B cell (primary cell): ENCODE measurements around the gene ORMDL3. TPM values are rescaled to one million over a fixed set of nuclear protein-coding genes. Genes with fewer than 3 reads are reported as not detected.

Experiments
- ATAC-seq: fragments of 200-7000 bp; cut with Tn5 transposase; one replicate; pipeline ENCODE4 v1.10.0; 2021; ENCODE audit warnings: low read depth, mild to moderate bottlenecking, moderate number of reproducible peaks, moderate library complexity
- CTCF ChIA-PET: fragments of 350-600 bp; sonication (Branson Sonifier 250); formaldehyde crosslinking; loops from one replicate; lab custom pipeline; 2021; ENCODE audit warnings: antibody characterized with exemption, inconsistent platforms; lab: Charles Lee
- POLR2A ChIA-PET: fragments of 350-600 bp; sonication (Branson Sonifier 250); formaldehyde crosslinking; loops from one replicate; lab custom pipeline; 2021; ENCODE audit warnings: antibody characterized with exemption; lab: Charles Lee
- DNase-seq: peaks from one replicate; pipeline ENCODE4 v3.0.0; 2013
- H2AFZ ChIP-seq: 2 replicates; pipeline ENCODE4 v1.6.1; 2012; ENCODE audit warnings: mild to moderate bottlenecking, low read depth, low read length; ENCODE audit not compliant: insufficient read depth, poor library complexity, severe bottlenecking
- H3K27ac ChIP-seq, 2 donors: 1 replicate in 1 of 2; 2 replicates in 1 of 2; pipeline ENCODE4 v1.5.1; 2012 to 2013; ENCODE audit warnings: low read length in 2 of 2, mild to moderate bottlenecking in 2 of 2, moderate library complexity in 1 of 2
- H3K27me3 ChIP-seq, 4 experiments: fragments of 200-600 bp in 1 of 4; sonication (generic) in 1 of 4; replicated peaks in 1 of 4; 1 replicate in 2 of 4; 2 replicates in 2 of 4; pipeline versions ENCODE4 v1.6.1 to v1.7.0; 2013 to 2016; ENCODE audit warnings: low read length in 3 of 4, mild to moderate bottlenecking in 2 of 4, mixed read lengths in 1 of 4, moderate library complexity in 1 of 4; ENCODE audit not compliant: insufficient read depth in 4 of 4, control insufficient read depth in 3 of 4; ENCODE audit errors: control extremely low read depth in 1 of 4
- H3K36me3 ChIP-seq, 2 experiments: replicated peaks in 1 of 2; 1 replicate in 1 of 2; 2 replicates in 1 of 2; pipeline versions ENCODE4 v1.6.1 to v1.7.1; 2013; ENCODE audit warnings: low read length in 1 of 2; ENCODE audit not compliant: insufficient read depth in 2 of 2, control insufficient read depth in 1 of 2; ENCODE audit errors: control extremely low read depth in 1 of 2, extremely low read depth in 1 of 2
- H3K4me1 ChIP-seq, 2 donors: fragments of 200-600 bp in 1 of 2; sonication (generic) in 1 of 2; 1 replicate in 1 of 2; 2 replicates in 1 of 2; pipeline versions ENCODE4 v1.5.1 to v1.6.1; 2013 to 2017; ENCODE audit warnings: low read length in 2 of 2; ENCODE audit not compliant: control insufficient read depth in 2 of 2, insufficient read depth in 2 of 2
- H3K4me2 ChIP-seq: replicated peaks from 2 replicates; pipeline ENCODE3; 2012; ENCODE audit warnings: mild to moderate bottlenecking, low read depth, low read length; ENCODE audit not compliant: poor library complexity, severe bottlenecking
- H3K4me3 ChIP-seq, 5 experiments: fragments of 200-600 bp in 1 of 5; sonication (generic) in 1 of 5; 1 replicate in 3 of 5; 2 replicates in 2 of 5; pipeline versions ENCODE4 v1.5.1 to v1.7.0; 2011 to 2016; ENCODE audit warnings: low read length in 4 of 5, mild to moderate bottlenecking in 4 of 5, low read depth in 2 of 5, control low read depth in 1 of 5, moderate library complexity in 1 of 5; ENCODE audit not compliant: insufficient read depth in 1 of 5; ENCODE audit errors: control extremely low read depth in 1 of 5, extremely low read depth in 1 of 5
- H3K79me2 ChIP-seq: fragments of 200-600 bp; sonication (generic); one replicate; pipeline ENCODE4 v1.6.0; 2016; ENCODE audit warnings: low read length; ENCODE audit not compliant: control insufficient read depth, insufficient read depth
- H3K9ac ChIP-seq: fragments of 200-600 bp; sonication (generic); 2 replicates; pipeline ENCODE4 v1.6.1; 2017; ENCODE audit warnings: mild to moderate bottlenecking, low read length, moderate library complexity
- H3K9me3 ChIP-seq, 3 donors: one replicate each; pipeline versions ENCODE4 v1.6.1 to v1.7.1; 2013; ENCODE audit warnings: low read length in 2 of 3; ENCODE audit not compliant: control insufficient read depth in 2 of 3, insufficient read depth in 1 of 3; ENCODE audit errors: control extremely low read depth in 1 of 3
- H4K20me1 ChIP-seq: 2 replicates; pipeline ENCODE4 v1.6.0; 2012; ENCODE audit warnings: mild to moderate bottlenecking, low read length; ENCODE audit not compliant: insufficient read depth, control insufficient read depth, poor library complexity, severe bottlenecking
- H3K27ac Mint-ChIP-seq: one replicate; pipeline ENCODE4 v1.8.0; 2021; ENCODE audit warnings: mixed read lengths
- H3K27me3 Mint-ChIP-seq: one replicate; pipeline ENCODE4 v1.8.0; 2021; ENCODE audit warnings: mixed read lengths
- H3K4me1 Mint-ChIP-seq: one replicate; pipeline ENCODE4 v1.8.0; 2021; ENCODE audit warnings: mixed read lengths
- H3K4me3 Mint-ChIP-seq: one replicate; pipeline ENCODE4 v1.8.0; 2021; ENCODE audit warnings: mixed read lengths
- H3K9me3 Mint-ChIP-seq: one replicate; pipeline ENCODE4 v1.8.0; 2022; ENCODE audit warnings: mixed read lengths; ENCODE audit not compliant: insufficient read depth
- EZH2 ChIP-seq: IDR thresholded peaks from 2 replicates; pipeline ENCODE4 v1.6.1; 2012; ENCODE audit warnings: borderline replicate concordance, low read depth, mild to moderate bottlenecking, moderate library complexity, low read length; ENCODE audit not compliant: insufficient read depth, poor library complexity, severe bottlenecking
- WGBS: methylation state at CpG from one replicate; pipeline ENCODE4 v1.1.5; 2013; ENCODE audit warnings: missing lambda C conversion rate; ENCODE audit not compliant: insufficient coverage; 5-methylcytosine and 5-hydroxymethylcytosine counted together
- intact Hi-C: fragments of 100-400 bp; cut with micrococcal nuclease; formaldehyde crosslinking; loops from one replicate; pipeline ENCODE4 v1.10.0; 2022
- polyA plus RNA-seq: library from polyadenylated mRNA; depleted of rRNA; stranded (reverse); fragments of >200 nt; gene quantifications from 2 replicates; pipeline ENCODE4 v1.2.3, GENCODE V29; 2012
- total RNA-seq, 2 donors: library from RNA; stranded (reverse); fragments of 120-200 nt in 1 of 2; gene quantifications; 1 replicate in 1 of 2; 2 replicates in 1 of 2; pipeline versions ENCODE4 v1.2.3 to v1.2.4, GENCODE V29; 2013 to 2022
- TF ChIP-seq, protein P1 (sequence below): fragments of 200-600 bp; IDR thresholded peaks from one replicate; pipeline ENCODE4 v1.8.0; 2022; ENCODE audit warnings: antibody characterized with exemption, mild to moderate bottlenecking

The ORMDL3 gene
- total and polyA plus RNA-seq, 2 donors (not counting 1 experiment from before 2014, with no cell fraction given), result 51.8 to 90.6 TPM

DNA sequence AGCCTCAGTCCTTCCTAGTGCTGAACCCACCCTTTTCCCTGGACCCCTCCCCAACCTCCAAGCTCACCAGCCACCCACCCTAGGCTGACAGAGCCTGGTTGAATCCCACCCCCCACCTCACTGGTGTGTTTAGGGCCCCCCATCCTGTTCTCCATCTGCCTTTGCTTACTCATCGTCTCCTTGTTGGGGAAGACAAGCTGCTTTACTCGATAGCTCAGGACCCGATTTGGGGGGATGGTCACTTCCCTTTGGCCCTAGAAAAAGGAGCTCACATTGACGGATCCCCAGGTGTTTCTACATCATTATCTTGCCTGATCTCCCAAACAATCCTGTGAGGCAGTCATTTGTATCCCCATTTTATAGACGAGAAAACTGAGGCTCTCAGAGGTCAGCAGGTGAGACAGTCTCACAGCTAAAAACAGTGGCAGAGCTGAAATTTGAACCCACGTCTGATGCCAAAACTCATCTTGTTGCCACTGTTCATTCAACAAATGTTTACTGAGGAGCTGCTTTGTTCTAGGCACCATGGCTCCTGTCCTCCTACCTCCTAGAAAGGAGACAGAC, 18.5 kb downstream of the ORMDL3 start:
- Histone ChIP-seq H3K36me3 (peaks cover 2 to 18% of the 10 kb centered on the region in 2 experiments), H3K27ac (no peak overlapping the region), H3K79me2 (no peaks in the 10 kb centered on the region), H2AFZ (no peak overlapping the region), H4K20me1 (no peaks in the 10 kb centered on the region), H3K4me2 (no peak overlapping the region), H3K9ac (no peak overlapping the region), H3K9me3 (no peaks in the 10 kb centered on the region), H3K4me1 (no peaks in the 10 kb centered on the region), H3K4me3 (no peak overlapping the region), H3K27me3 (no peaks in the 10 kb centered on the region)
- WGBS, result 95% methylated on average over 6 of the region's 6 CpGs
- CTCF ChIA-PET, result no interaction called here
- no peaks in the 10 kb centered on the region for H3K4me1 Mint-ChIP-seq
- no peak overlapping the region for H3K27ac Mint-ChIP-seq
- ATAC-seq (no peak), DNase-seq (no peak)
- intact Hi-C loops, result no loop called here
- no peaks in the 10 kb centered on the region for H3K27me3 Mint-ChIP-seq
- no peaks in the 10 kb centered on the region for H3K9me3 Mint-ChIP-seq
- TF ChIP-seq EZH2, result no peak
- TF ChIP-seq, protein P1, sequence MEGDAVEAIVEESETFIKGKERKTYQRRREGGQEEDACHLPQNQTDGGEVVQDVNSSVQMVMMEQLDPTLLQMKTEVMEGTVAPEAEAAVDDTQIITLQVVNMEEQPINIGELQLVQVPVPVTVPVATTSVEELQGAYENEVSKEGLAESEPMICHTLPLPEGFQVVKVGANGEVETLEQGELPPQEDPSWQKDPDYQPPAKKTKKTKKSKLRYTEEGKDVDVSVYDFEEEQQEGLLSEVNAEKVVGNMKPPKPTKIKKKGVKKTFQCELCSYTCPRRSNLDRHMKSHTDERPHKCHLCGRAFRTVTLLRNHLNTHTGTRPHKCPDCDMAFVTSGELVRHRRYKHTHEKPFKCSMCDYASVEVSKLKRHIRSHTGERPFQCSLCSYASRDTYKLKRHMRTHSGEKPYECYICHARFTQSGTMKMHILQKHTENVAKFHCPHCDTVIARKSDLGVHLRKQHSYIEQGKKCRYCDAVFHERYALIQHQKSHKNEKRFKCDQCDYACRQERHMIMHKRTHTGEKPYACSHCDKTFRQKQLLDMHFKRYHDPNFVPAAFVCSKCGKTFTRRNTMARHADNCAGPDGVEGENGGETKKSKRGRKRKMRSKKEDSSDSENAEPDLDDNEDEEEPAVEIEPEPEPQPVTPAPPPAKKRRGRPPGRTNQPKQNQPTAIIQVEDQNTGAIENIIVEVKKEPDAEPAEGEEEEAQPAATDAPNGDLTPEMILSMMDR, result no peak
- POLR2A ChIA-PET, result no interaction called here
- no peak overlapping the region for H3K4me3 Mint-ChIP-seq

- H2AFZ ChIP-seq, result no peak overlapping the region
- ATAC-seq (no peak), DNase-seq (no peak)
- peaks cover 3 to 6% of the 10 kb centered on the region in 2 donors for H3K4me1 ChIP-seq
- ChIA-PET CTCF (interaction anchor here (1.2 kb wide), 1 partner anchor 63 kb away, joined by 3 read pairs; no protein-coding TSS in a partner anchor), POLR2A (no interaction called here)
- H3K9ac ChIP-seq, result no peak overlapping the region
- no peak for TF ChIP-seq EZH2
- TF ChIP-seq, protein P1, result no peak
- H3K36me3 ChIP-seq, result peaks cover 0 to 10% of the 10 kb centered on the region in 2 experiments
- H3K4me1 Mint-ChIP-seq, result peaks cover 3% of the 10 kb centered on the region
- no peaks in the 10 kb centered on the region for H3K79me2 ChIP-seq
- no peak overlapping the region for H3K27ac ChIP-seq
- no peaks in the 10 kb centered on the region for H3K27me3 ChIP-seq
- H3K4me2 ChIP-seq, result no peak overlapping the region
- no peaks in the 10 kb centered on the region for H3K9me3 ChIP-seq
- no peak overlapping the region for H3K4me3 Mint-ChIP-seq
- 97% methylated on average over 3 of the region's 3 CpGs for WGBS
- H3K27ac Mint-ChIP-seq, result no peak overlapping the region
- H3K9me3 Mint-ChIP-seq, result no peaks in the 10 kb centered on the region
- H4K20me1 ChIP-seq, result no peaks in the 10 kb centered on the region
- H3K27me3 Mint-ChIP-seq, result no peaks in the 10 kb centered on the region
- intact Hi-C loops, result no loop called here
- H3K4me3 ChIP-seq, result no peak overlapping the region
Observed at GRCh38 chr17:39904990-39905288, 22.5 kb downstream of the ORMDL3 start.
